ENCODE data around the gene PEMT.

Gene PEMT

GRCh38 chr17:17511881-17512858 is 79.3 kb downstream of the PEMT start:
- H3K36me3 ChIP-seq (ENCODE audit: insufficient read depth, low read length), result no peaks in the 10 kb centered on the region
- H3K4me1 ChIP-seq (ENCODE audit: control insufficient read depth, insufficient read depth, low read length, unreplicated experiment), result peaks cover 18% of the 10 kb centered on the region
- H3K79me2 ChIP-seq (ENCODE audit: control insufficient read depth, insufficient read depth, low read length, unreplicated experiment), result no peaks in the 10 kb centered on the region
- no peak overlapping the region for H3K27ac ChIP-seq (ENCODE audit: low read depth, low read length)
- H3K4me3 ChIP-seq (ENCODE audit: low read depth, low read length), result no peak overlapping the region
- no peak overlapping the region for H2AFZ ChIP-seq (ENCODE audit: low read length, unreplicated experiment)
- no peaks in the 10 kb centered on the region for H3K27me3 ChIP-seq (ENCODE audit: insufficient read depth, low read length)

GRCh38 chr17:17511293-17511741 is 80.2 kb downstream of the PEMT start:
- H3K36me3 ChIP-seq (ENCODE audit: insufficient read depth, low read length), result no peaks in the 10 kb centered on the region
- H3K4me1 ChIP-seq (ENCODE audit: control insufficient read depth, insufficient read depth, low read length, unreplicated experiment), result peaks cover 18% of the 10 kb centered on the region
- H2AFZ ChIP-seq (ENCODE audit: low read length, unreplicated experiment), result no peak overlapping the region
- no peaks in the 10 kb centered on the region for H3K79me2 ChIP-seq (ENCODE audit: control insufficient read depth, insufficient read depth, low read length, unreplicated experiment)
- no peak overlapping the region for H3K27ac ChIP-seq (ENCODE audit: low read depth, low read length)
- H3K27me3 ChIP-seq (ENCODE audit: insufficient read depth, low read length), result no peaks in the 10 kb centered on the region
- H3K4me3 ChIP-seq (ENCODE audit: low read depth, low read length), result no peak overlapping the region

GRCh38 chr17:17510456-17511292 is 80.8 kb downstream of the PEMT start:
- Histone ChIP-seq H3K4me3 (ENCODE audit: low read depth, low read length) (no peak overlapping the region), H3K27me3 (ENCODE audit: insufficient read depth, low read length) (no peaks in the 10 kb centered on the region), H3K36me3 (ENCODE audit: insufficient read depth, low read length) (no peaks in the 10 kb centered on the region), H2AFZ (ENCODE audit: low read length, unreplicated experiment) (no peak overlapping the region), H3K27ac (ENCODE audit: low read depth, low read length) (no peak overlapping the region), H3K4me1 (ENCODE audit: control insufficient read depth, insufficient read depth, low read length, unreplicated experiment) (peaks cover 16% of the 10 kb centered on the region), H3K79me2 (ENCODE audit: control insufficient read depth, insufficient read depth, low read length, unreplicated experiment) (no peaks in the 10 kb centered on the region)

GRCh38 chr17:17509601-17510425 is 81.7 kb downstream of the PEMT start:
- Histone ChIP-seq H3K4me3 (ENCODE audit: low read depth, low read length) (no peak overlapping the region), H3K79me2 (ENCODE audit: control insufficient read depth, insufficient read depth, low read length, unreplicated experiment) (no peaks in the 10 kb centered on the region), H3K27me3 (ENCODE audit: insufficient read depth, low read length) (no peaks in the 10 kb centered on the region), H3K27ac (ENCODE audit: low read depth, low read length) (no peak overlapping the region), H2AFZ (ENCODE audit: low read length, unreplicated experiment) (no peak overlapping the region), H3K4me1 (ENCODE audit: control insufficient read depth, insufficient read depth, low read length, unreplicated experiment) (peaks cover 12% of the 10 kb centered on the region), H3K36me3 (ENCODE audit: insufficient read depth, low read length) (no peaks in the 10 kb centered on the region)

GRCh38 chr17:17508646-17509591 is 82.6 kb downstream of the PEMT start:
- no peak overlapping the region for H3K4me3 ChIP-seq (ENCODE audit: low read depth, low read length)

GRCh38 chr17:17508019-17508535 is 83.4 kb downstream of the PEMT start:
- Histone ChIP-seq H3K36me3 (ENCODE audit: insufficient read depth, low read length) (no peaks in the 10 kb centered on the region), H3K79me2 (ENCODE audit: control insufficient read depth, insufficient read depth, low read length, unreplicated experiment) (no peaks in the 10 kb centered on the region), H2AFZ (ENCODE audit: low read length, unreplicated experiment) (no peak overlapping the region), H3K27me3 (ENCODE audit: insufficient read depth, low read length) (no peaks in the 10 kb centered on the region), H3K4me3 (ENCODE audit: low read depth, low read length) (no peak overlapping the region), H3K27ac (ENCODE audit: low read depth, low read length) (no peak overlapping the region), H3K4me1 (ENCODE audit: control insufficient read depth, insufficient read depth, low read length, unreplicated experiment) (peaks cover 12% of the 10 kb centered on the region)

More at GRCh38 chr17:17508646-17509591, 82.6 kb downstream of the PEMT start:
- Histone ChIP-seq H3K4me1 (ENCODE audit: control insufficient read depth, insufficient read depth, low read length, unreplicated experiment) (peaks cover 12% of the 10 kb centered on the region), H3K27ac (ENCODE audit: low read depth, low read length) (no peak overlapping the region), H3K36me3 (ENCODE audit: insufficient read depth, low read length) (no peaks in the 10 kb centered on the region), H3K27me3 (ENCODE audit: insufficient read depth, low read length) (no peaks in the 10 kb centered on the region), H2AFZ (ENCODE audit: low read length, unreplicated experiment) (no peak overlapping the region), H3K79me2 (ENCODE audit: control insufficient read depth, insufficient read depth, low read length, unreplicated experiment) (no peaks in the 10 kb centered on the region)

DNA sequence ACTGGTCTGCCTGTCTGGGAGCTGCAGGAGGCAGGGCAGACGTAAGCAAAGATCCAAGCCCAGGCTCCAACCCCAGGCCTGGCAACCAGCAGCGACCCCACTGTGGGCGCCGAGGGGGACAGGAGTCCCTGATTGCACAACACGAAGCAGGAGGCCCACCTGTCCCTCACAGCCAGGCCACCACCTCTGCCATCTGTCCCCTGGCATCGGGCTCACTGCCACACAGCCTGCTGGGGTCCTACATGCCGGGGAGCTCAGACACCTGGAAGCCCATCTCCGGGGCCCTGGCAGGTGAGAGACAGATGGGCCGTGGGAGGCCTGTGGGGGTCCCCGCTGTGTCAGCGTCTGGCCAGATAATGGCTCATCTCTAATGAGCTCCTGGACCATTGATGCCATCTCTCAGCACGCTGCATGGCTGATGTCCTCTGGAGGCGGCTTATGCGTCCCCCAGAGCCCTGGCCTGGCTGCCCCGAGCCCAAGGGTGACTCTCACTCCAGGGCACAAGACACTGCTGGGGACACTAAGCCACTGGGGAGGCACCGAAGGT is 84.0 kb downstream of the PEMT start:
- H3K4me3 ChIP-seq (ENCODE audit: low read depth, low read length), result no peak overlapping the region
- H3K36me3 ChIP-seq (ENCODE audit: insufficient read depth, low read length), result no peaks in the 10 kb centered on the region
- peaks cover 8% of the 10 kb centered on the region for H3K4me1 ChIP-seq (ENCODE audit: control insufficient read depth, insufficient read depth, low read length, unreplicated experiment)
- H3K27ac ChIP-seq (ENCODE audit: low read depth, low read length), result no peak overlapping the region
- no peaks in the 10 kb centered on the region for H3K79me2 ChIP-seq (ENCODE audit: control insufficient read depth, insufficient read depth, low read length, unreplicated experiment)
- no peaks in the 10 kb centered on the region for H3K27me3 ChIP-seq (ENCODE audit: insufficient read depth, low read length)
- no peak overlapping the region for H2AFZ ChIP-seq (ENCODE audit: low read length, unreplicated experiment)

- Histone ChIP-seq H3K4me3 (ENCODE audit: low read depth, low read length) (no peak overlapping the region), H2AFZ (ENCODE audit: low read length, unreplicated experiment) (no peak overlapping the region), H3K27me3 (ENCODE audit: insufficient read depth, low read length) (no peaks in the 10 kb centered on the region), H3K4me1 (ENCODE audit: control insufficient read depth, insufficient read depth, low read length, unreplicated experiment) (peaks cover 3% of the 10 kb centered on the region), H3K79me2 (ENCODE audit: control insufficient read depth, insufficient read depth, low read length, unreplicated experiment) (no peaks in the 10 kb centered on the region), H3K27ac (ENCODE audit: low read depth, low read length) (no peak overlapping the region), H3K36me3 (ENCODE audit: insufficient read depth, low read length) (no peaks in the 10 kb centered on the region)
Measured at GRCh38 chr17:17506893-17507464, 84.5 kb downstream of the PEMT start.

DNA sequence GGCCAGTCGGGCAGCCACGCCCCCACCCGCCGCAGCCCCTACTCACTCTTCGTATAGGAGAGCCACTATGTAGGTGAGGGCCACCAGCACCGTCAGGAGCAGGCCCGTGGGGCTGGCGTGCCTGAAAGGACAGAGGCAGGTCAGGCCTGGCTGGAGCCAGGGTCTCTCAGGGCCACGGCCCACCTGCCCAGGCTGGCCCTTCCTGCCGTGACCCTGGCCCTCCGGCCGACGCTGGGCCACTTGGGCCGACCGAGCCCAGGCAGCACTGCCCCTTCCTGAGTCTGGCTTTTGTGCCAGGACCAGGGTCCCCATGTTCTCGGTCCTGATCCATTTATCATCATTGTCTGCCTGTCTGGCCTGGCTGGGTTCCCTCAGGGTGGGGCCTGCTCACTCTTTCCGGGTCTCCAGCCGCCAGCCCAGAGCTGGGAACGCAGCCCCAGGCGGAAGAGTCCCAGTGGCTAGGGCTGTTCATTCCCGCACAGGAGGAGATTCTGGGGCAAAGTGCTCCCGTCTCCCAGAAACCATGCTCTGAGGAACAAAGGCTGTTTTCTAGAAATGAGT is 85.2 kb downstream of the PEMT start:
- Histone ChIP-seq H3K4me3 (ENCODE audit: low read depth, low read length) (no peak overlapping the region), H3K79me2 (ENCODE audit: control insufficient read depth, insufficient read depth, low read length, unreplicated experiment) (no peaks in the 10 kb centered on the region), H3K36me3 (ENCODE audit: insufficient read depth, low read length) (no peaks in the 10 kb centered on the region), H2AFZ (ENCODE audit: low read length, unreplicated experiment) (no peak overlapping the region), H3K4me1 (ENCODE audit: control insufficient read depth, insufficient read depth, low read length, unreplicated experiment) (no peaks in the 10 kb centered on the region), H3K27ac (ENCODE audit: low read depth, low read length) (no peak overlapping the region), H3K27me3 (ENCODE audit: insufficient read depth, low read length) (no peaks in the 10 kb centered on the region)

All from ACC112 (cell line).